GM18870 (cell line): Measurements from ENCODE around the gene SDK1.

ENCODE experiments used
- ATAC-seq: cut with Tn5 transposase; IDR thresholded peaks from one replicate; pipeline ENCODE4 v1.9.1; 2021; ENCODE audit warnings: moderate library complexity; ENCODE audit not compliant: unreplicated experiment

Gene SDK1

GRCh38 chr7:4065190-4065589 is 764.1 kb downstream of the SDK1 start:
- ATAC-seq, result no peak

- no peak for ATAC-seq
Measured at GRCh38 chr7:4066206-4066605, 765.2 kb downstream of the SDK1 start.

- no peak for ATAC-seq
Measured at GRCh38 chr7:4066626-4067475, 765.8 kb downstream of the SDK1 start.

GRCh38 chr7:4067476-4067760 is 766.4 kb downstream of the SDK1 start:
- no peak for ATAC-seq

- no peak for ATAC-seq
Measured at GRCh38 chr7:4067874-4068273, 766.8 kb downstream of the SDK1 start.

GRCh38 chr7:4068286-4068685 is 767.2 kb downstream of the SDK1 start:
- ATAC-seq, result no peak

GRCh38 chr7:4069268-4070095 is 768.4 kb downstream of the SDK1 start:
- ATAC-seq, result no peak

GRCh38 chr7:4070214-4070613 is 769.2 kb downstream of the SDK1 start:
- no peak for ATAC-seq

- ATAC-seq, result no peak
Measured at GRCh38 chr7:4071370-4072058, 770.5 kb downstream of the SDK1 start.

- no peak for ATAC-seq
Measured at GRCh38 chr7:4072161-4072925, 771.3 kb downstream of the SDK1 start.

GRCh38 chr7:4073052-4073451 is 772.0 kb downstream of the SDK1 start:
- ATAC-seq, result no peak

- ATAC-seq, result no peak
Measured at GRCh38 chr7:4073750-4074149, 772.7 kb downstream of the SDK1 start.

- ATAC-seq, result no peak
Measured at GRCh38 chr7:4074407-4074806, 773.4 kb downstream of the SDK1 start.

GRCh38 chr7:4074994-4075393 is 773.9 kb downstream of the SDK1 start:
- ATAC-seq, result no peak

GRCh38 chr7:4076701-4077294 is 775.7 kb downstream of the SDK1 start:
- ATAC-seq, result no peak

GRCh38 chr7:4077980-4078379 is 776.9 kb downstream of the SDK1 start:
- ATAC-seq, result no peak

- ATAC-seq, result no peak
Measured at GRCh38 chr7:4078580-4078979, 777.5 kb downstream of the SDK1 start.

- ATAC-seq, result no peak
Measured at GRCh38 chr7:4079366-4079765, 778.3 kb downstream of the SDK1 start.

GRCh38 chr7:4079956-4080355 is 778.9 kb downstream of the SDK1 start:
- no peak for ATAC-seq

GRCh38 chr7:4080954-4081353 is 779.9 kb downstream of the SDK1 start:
- ATAC-seq, result no peak

- no peak for ATAC-seq
Measured at GRCh38 chr7:4083513-4083912, 782.5 kb downstream of the SDK1 start.
